Body of pancreas (tissue), 4 donors: ENCODE data around the gene DTNA.

Source experiments
- POLR2A ChIP-seq, 3 donors: fragments of 450-650 bp; IDR thresholded peaks; one replicate each; pipeline ENCODE4 v1.6.1; 2016; ENCODE audit warnings: antibody characterized with exemption in 3 of 3, mild to moderate bottlenecking in 2 of 3
- TF ChIP-seq, protein P1 (sequence below), 7 experiments: fragments of 450-650 bp in 4 of 7; fragments of 200-600 bp in 3 of 7; sonication (generic) in 3 of 7; IDR thresholded peaks; one replicate each; pipeline ENCODE4 v1.5.1; 2016 to 2019; ENCODE audit warnings: antibody characterized with exemption in 7 of 7

DNA sequence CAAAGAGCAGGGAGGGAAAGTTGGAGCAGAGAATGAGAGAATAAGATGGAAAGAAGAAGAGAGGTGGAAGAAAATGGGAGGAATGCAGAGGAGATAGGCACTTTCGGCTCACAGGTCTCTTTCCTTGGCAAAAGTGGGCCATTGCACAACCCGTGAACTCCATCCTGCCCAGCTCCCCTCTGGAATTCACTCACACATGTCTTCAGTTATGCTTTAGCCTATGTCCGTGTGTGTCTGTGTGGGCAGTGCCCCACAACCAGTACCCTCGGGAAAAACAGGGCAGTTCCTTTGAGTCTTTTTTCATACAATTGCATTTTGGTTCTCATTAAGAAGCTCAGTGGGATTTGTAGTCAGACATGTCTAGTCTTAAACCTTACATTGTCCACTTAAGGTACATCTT lies 34.5 kb downstream of the DTNA start:
- TF ChIP-seq, protein P1, sequence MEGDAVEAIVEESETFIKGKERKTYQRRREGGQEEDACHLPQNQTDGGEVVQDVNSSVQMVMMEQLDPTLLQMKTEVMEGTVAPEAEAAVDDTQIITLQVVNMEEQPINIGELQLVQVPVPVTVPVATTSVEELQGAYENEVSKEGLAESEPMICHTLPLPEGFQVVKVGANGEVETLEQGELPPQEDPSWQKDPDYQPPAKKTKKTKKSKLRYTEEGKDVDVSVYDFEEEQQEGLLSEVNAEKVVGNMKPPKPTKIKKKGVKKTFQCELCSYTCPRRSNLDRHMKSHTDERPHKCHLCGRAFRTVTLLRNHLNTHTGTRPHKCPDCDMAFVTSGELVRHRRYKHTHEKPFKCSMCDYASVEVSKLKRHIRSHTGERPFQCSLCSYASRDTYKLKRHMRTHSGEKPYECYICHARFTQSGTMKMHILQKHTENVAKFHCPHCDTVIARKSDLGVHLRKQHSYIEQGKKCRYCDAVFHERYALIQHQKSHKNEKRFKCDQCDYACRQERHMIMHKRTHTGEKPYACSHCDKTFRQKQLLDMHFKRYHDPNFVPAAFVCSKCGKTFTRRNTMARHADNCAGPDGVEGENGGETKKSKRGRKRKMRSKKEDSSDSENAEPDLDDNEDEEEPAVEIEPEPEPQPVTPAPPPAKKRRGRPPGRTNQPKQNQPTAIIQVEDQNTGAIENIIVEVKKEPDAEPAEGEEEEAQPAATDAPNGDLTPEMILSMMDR (IDR thresholded peaks at IDR 0.05) = no peak
- TF ChIP-seq POLR2A (IDR thresholded peaks at IDR 0.05) = no peak
